ENCODE measurements around the gene PLEKHA1. TPM values are rescaled to one million over a fixed set of nuclear protein-coding genes. Genes with fewer than 3 reads are reported as not detected.

Gene PLEKHA1
- total RNA-seq: 39.1 and 45.2 TPM in 2 replicates
- polyA plus RNA-seq (2012): 35.0 TPM

DNA sequence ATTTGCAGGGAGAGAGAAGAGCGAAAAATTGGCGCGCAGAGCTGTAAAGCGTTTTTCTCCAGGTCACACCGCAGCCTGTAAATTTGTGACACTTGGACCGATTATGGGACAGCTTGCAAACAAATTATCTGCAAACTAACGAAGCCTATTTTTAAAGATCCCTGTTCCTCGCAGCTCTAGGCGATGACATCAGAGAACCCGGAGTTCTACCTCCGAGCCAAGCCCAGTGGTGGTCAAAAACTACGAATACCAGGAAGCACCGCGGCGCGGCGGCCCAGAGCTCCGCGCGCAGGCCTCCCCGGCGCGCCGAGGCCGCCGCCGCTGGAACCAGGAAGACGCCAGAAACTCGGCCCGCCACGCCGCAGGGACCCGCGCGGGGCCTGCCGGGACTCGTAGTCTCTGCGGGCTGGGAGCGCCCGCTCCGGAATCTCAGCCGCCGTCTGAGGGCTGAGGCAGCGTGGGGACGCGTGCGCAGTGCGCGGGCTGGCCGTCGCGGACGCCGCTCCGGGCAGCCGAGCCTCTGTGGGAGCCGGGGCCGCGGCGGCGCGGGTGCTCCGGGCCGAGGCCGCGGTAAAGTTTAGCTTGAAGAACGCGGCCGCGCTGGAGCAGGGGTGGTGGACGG is at the start of gene PLEKHA1:
Gene PLEKHA1, plus strand, starts transcription at position 472 of the 622 bp plus-strand sequence. CDS start 18,493 bp downstream, outside the sequence.
- peak; percentile 96 for DNase-seq (ENCODE audit: low read depth)

DNA sequence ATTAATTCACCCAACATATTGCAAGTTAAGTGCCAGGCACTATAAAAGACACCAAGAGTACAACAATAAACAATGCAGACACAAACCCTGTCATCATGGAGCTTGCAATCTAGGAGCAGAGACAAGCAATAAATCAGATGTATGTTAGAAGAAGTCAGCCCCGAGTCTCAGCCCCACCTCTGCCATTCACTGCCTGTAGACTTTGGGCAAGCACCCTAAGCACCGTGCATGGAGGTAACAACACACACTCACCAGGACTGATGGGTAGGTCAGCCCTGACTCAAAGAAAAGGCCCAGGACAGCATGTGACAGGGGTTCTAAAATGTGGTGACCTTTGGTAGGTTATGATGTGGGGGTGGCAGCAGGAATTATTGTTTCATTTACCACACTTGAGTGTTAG is 49.3 kb upstream of the PLEKHA1 start:
- no peak for DNase-seq (ENCODE audit: low read depth)

DNA sequence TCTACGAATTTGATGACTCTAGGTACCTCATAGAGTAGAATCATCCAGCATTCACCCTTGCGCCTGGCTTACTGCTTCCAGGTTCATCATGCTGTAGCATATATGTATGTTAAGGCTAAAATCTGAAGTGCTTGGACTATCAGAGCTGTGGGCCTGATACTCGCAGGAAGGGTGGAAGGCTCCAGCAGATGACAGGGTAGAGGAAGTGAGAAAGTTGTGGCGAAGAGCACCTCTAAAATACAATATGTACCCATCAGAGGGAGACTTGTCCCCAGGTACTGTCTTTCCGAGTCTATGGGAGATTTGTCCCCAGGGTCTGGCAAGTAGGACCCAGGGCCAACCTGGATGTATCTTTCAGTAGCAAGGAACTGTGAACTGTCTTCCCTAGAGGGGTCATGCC is 48.1 kb upstream of the PLEKHA1 start:
- DNase-seq (ENCODE audit: low read depth): no peak

DNA sequence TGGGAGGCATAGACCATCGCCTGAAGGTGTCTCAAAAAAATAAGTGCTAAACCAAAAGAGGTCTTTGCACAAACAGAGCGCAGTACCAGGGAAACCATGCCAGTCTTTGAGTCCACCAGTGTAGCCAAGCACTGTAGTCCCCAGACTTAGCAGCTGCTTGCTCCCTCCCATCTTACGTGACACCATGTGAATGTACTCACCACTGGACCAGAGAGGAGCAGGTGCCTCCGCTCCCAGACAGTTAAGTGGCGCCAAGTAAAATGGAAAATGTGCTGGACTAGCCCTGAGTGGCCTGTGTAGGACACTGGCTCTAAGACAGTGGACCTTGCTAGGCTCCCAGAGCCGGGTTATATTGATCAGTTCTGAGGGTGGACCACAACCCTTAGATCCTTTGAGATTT is 47.7 kb upstream of the PLEKHA1 start:
- peak; percentile 51 for DNase-seq (ENCODE audit: low read depth)

DNA sequence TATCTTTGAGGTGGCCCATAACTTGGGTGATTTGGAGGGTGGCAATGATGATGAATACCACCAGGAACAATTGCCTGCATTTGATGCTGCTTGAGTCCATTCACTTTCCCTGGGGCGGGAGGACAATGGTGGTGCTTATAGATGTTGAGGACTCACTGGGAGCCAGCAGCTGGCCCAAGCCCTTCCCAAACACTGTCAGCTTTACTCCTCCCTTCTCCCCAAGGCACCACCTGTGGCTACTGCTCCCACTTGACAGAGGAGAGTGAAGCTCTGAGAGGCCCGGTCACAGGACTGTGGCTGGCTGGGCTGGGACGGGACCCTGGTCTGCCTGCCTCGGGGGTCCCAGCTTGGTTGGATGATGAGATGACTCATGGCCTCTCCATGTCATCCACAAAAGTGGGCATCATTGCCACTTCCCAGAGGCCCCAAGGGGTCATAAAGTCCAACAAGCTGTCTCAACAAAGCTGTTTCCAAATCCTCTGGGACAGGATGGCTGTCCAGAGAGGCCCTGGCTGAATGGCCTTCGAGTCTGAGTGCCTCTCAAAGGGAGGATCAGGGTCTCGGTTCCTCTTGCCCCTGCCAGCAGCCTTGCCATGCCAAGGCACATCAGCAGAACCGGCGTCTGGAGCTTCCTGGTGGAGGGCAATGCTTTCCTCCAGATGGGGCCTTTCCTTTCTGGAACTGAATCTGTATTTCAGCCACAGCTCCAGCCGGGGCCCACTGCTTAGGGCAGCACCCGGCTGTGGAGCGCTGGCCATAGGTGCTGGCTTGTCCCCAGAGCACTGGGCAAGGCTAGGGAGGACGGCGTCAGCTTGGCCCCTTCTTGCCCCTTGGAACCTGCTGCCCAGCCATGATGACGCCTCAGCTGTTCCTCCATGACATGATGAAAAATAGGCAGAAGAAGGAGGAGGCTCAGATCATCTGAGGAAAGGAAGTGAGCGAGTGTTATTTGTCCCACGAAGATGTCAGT is 47.0 kb upstream of the PLEKHA1 start:
- DNase-seq (ENCODE audit: low read depth): no peak

DNA sequence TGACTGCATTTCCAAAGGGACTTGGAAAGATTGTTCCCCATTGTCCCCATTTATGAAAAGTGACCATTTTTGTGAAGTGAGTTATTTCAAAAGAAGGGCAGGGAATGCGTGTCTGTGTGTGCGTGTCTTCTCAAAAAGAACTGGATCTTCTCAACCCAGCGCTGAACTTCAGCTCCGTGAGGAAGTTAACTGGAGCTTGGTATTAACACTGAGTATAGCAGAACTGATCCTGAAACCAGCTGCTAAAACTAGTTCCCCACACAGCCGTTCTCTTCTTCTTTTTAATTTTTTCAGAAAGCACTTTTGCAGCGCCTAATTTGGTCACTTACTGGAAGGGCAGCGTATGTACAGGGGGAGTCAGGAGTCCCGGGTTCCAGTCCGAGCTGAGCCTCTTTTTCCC is 45.8 kb upstream of the PLEKHA1 start:
- DNase-seq (ENCODE audit: low read depth): no peak

DNA sequence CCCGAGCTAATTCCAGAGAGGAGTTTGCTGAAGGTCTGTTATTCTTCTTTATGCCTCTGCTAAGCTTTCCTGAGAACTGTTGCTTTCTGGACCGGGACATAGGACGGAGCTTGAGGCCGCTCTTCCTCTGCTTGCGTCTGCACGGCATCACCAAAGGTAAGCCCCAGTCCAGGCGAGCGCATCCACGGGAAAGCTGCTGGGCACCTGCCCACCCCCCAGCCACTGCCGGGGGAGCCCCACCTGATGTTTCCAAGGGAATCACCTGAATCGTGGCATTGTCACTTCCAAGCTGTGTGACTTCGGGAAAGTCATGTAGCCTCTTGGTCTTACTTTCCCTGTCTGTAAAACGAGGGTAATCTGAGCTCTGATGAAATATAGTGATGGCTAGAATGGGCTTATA is 45.1 kb upstream of the PLEKHA1 start:
- no peak for DNase-seq (ENCODE audit: low read depth)

DNA sequence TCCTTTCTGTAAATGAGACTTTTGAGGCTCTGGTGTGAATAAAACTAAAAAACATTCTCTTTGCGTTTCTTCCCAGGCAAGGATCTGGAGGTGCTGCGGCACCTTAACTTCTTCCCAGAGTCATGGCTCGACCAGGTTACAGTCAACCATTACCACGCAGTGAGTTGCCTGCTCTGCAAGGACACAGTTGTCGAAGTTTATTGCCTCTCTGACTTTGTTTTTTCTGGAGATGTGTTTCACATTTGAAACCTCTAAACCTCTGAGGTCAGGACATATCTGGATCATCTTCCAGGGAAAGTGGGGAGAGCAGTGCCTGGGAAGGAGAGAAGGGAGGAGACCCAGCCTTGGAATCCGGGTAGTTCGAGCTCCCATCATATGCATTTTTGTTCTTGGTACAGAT is 43.4 kb upstream of the PLEKHA1 start:
- no peak for DNase-seq (ENCODE audit: low read depth)

DNA sequence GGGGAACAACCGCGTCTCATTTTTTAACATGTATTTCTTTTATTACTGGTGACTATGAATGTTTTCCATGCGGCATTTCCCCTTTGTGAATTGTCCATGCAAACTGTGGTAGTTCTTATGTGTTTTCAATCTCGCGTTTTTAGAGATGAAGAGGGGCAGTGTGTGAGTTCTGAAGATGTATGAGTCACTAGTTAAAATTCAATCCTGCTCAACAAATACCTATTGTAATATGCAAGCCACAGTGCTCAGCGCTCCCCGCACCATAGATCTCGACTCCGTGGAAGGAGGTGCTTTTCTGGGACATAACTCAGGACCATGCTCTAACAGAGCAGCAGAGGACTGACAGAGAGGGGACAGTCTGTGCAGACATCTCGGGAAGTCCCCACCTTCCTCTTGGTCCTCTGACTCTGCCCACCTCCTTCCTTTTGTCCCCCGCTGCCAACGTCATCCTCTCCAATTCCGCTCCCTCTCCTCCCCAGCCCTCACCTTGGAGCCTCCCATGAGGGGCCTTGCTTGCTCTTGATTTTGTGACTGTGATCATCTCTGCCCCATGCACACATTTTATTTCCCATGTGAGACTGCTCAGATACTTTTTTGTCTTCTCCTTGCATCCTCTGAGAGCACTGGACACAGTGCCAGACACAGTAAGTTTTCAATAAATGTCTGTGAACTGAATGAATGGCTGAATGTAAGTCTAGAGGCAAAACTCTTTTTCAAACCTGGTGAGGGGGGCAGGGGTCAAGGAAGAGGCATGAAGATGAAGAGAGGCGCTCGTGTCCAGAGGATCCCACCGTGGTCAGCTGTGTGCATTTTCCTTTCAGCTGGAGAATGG is 42.7 kb upstream of the PLEKHA1 start:
- no peak for DNase-seq (ENCODE audit: low read depth)

DNA sequence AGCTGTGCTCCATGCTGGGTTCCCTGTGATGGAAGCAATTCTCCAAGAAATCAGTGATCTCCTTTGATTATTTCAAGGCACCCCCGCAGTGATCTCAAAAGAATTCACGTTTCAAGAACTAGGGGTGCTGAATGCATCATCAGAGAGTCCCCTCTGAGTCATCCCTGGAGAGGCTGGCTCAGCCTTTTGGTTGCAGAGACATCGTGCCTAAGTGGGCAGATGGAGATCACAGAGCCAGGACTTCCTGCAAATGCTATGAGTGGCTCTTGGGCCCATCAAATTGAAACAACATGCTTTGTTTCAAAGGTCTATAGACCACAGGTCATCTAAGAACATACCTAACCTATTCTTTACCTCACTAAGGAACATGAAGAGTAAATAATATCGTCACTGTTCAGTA is 41.5 kb upstream of the PLEKHA1 start:
- no peak for DNase-seq (ENCODE audit: low read depth)

DNA sequence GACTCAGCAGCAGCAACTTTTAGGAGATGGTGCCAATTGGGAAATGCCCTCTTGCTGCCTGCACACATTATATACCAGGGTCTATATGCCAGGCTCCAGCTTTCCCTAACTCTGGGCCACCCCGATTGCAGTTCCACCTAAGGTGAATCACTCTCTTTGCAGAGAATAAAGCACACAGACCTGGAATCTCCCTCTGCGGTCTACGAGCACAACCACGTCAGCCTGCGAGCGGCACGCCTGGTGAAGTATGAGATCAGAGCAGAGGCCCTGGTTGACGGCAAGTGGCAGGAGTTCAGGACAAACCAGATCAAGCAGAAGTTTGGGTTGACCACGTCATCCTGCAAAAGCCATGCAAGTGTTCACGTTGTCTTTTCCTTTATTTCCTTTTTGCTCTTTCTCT is 38.2 kb upstream of the PLEKHA1 start:
- DNase-seq (ENCODE audit: low read depth): no peak

DNA sequence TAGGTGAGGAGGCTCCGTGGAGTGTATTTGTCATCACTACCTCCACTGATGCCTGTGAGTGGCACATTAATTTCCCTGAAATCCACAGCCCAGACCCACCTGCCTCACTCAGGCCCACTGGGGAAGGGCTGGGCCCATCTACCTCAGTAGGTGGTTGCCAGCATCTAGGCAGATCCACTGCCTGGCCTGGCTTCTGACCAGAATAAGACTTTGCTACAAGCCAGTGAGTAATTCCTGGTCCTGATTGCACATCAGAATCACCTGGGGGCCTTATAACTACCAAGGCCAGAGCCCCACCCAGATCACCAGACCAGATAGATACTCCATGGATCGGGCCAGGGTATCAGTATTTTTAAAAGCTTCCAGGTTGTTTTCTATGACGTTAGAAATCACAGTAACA is 37.5 kb upstream of the PLEKHA1 start:
- DNase-seq (ENCODE audit: low read depth): no peak

DNA sequence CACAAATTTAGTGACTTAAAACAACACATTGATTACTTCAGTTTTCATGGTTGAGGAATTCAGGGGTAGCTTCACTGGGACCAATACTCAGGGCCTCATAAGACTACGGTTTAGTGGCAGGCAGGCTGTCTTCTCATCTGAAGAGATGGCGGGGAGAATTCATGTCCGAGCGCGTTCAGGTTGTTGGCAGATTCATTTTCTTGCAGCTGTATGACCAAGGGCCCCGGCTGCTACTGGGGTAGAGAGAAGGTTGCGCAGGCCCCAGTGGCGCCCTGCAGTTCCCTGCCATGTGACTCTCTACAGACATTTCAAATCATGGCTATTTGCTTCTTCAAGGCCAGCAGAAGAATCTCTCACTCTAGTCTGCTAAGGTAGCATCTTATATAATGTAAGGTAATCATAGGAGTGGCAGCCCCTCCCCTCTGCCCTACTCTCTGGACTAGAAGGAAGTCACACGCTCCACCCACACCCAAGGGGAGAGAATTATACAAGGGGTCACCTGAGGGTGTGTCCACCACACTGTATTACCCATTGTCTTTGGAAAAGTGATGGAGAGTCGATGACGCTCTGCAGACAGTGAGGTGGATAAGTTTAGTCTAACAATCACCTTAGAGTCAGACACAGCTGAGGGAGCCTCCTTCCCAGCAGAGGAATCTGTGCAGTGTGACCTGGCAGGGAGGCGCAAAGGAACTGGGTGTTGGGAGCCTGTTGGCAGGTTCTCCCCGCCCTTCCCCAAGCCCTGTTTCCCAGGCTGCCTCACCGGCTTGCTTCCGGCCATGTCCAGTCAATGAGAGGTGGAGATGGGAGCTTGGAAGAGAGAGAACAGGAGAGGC is 35.7 kb upstream of the PLEKHA1 start:
- DNase-seq (ENCODE audit: low read depth): no peak

DNA sequence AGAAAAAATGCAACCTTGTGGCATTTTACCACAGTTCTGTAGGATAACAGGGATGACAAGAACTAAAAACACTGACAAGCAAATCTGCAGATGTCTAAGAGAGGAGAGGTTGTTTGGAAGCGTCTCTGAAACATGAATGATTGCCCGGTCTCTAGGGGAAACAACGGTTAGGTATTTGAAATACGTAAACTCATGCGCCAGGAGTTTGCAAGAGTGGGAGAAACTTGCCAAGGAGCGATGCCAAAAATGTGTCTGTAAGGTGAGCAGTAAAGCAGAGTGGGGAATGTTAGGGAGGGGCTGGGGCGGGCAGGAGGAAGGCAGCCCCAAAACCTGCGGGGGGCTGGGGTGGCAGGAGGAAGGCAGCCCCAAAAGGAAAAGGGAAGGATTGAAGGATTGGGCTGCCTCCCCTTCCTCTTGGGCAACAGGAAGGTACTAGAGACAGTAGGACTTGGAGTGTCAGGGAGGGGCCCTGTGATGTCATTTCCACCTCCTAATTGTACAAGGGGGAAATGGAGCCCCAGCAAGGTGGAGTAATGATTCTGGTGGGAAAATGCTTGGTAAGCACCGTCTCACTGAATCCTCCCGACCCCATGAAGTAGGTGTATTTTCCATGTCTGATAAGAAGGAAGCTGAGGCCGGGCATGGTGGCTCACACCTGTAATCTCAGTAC is 33.2 kb upstream of the PLEKHA1 start:
- no peak for DNase-seq (ENCODE audit: low read depth)

DNA sequence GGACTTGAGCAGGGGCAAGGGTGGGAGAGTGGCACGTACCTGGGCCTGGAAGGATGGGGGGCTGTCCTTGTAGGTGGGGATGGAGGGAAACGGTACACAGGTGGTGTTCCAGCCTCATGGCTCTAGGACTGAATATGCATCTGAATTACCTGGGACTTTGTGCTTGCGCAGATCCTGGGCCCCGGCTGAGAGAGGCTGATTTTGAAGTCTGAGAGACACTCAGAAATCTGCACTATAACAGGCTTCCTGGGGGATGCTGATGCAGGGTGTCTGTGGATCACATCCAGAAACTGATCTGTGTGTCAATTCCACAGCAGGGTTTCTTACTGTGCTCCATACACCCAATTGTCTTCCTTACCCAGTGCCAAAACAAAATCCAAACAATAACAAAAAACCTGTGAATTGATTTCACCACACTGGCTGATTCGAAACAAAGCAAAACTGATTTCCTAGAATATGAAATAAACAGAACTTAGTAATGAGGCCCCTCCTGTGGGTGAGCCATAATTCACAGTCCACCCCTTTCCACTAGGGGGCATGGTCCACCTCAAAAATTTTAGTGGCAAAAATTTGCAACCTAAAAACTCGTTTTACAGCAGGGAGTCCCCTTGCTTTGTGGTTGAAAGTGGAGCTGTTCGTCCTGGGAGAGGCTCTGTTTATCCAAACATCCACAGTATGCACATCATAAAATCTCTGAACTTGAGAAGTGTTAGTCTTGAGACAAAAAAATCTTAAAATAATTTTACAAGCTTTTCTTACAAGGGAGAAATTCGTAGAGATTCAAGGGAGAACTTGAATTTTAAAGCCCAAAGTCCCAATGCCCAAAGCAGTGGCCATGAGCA is 32.0 kb upstream of the PLEKHA1 start:
- DNase-seq (ENCODE audit: low read depth): peak; percentile 65

DNA sequence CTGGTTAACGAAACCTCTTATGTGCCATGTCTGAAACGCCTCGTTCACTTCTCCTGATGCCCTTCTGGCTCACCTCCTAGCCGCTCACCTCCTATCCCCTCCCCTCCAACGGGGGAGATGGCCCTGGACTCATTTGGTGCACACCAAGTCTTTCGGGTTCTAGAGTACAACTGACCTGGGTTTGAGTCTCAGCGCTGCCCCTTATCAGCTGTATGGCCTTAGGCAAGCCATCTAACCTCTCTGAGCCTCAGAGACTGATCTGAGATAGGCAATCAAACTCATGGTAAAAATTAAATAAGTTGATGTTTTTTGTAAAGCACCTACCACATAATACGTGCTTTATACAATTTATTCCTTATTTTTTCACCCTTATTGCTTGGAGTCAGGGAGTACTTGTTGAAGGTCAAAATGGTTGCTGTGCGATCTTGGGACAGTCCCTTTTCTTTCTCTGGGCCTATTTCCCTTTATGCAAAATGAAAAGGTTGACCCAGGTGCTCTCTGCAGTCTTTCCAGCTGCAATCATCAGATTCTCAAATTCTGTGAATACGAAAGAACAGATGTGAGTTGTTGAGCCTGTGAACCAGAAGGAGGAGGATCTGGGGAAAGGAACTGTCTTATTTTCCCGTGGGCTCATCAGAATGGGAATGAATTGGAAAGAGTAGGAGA is 31.2 kb upstream of the PLEKHA1 start:
- DNase-seq (ENCODE audit: low read depth): no peak

DNA sequence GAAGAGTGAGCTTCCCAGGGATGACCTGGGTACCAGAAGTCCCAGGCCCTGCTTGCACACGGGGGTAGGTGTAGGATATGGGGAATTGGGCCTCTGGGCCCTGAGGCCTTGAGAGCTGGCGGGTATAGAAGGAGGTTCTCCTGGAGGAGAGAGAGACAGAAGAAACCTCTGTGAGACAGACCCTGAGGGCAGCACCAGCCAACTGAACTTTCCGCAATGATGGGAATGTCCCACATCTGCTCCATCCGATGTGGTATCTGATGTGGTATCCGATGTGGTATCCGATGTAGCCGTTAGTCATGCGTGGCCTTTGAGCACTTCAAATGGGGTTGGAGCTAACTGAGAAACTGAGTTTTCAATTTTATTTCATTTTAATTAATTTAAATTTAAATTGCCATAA is 30.6 kb upstream of the PLEKHA1 start:
- no peak for DNase-seq (ENCODE audit: low read depth)

DNA sequence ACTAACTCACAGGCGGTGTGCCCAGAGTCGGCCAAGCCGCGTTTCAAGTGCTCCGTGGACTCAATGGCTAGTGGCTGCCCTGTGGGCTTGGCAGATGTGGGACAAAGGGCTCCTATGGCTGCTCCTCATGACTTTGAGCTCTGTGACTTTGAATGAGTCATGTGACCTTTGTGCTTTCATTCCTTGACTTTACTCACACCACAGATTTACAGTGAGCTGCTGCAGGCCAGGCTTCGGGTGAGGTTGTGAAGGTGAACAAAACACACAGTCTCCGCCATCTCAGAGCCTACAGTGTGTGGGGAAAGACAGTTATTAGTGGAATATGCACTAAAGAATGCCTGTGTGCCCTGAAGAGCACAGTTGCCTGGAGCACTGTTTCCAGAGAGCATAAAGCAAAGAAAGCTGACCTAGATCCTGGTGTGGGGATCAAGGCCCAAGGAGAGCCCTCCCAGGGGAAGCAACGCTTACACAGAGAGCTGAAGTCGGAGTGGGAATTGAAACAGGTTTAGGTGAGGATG is 29.7 kb upstream of the PLEKHA1 start:
- peak; percentile 15 for DNase-seq (ENCODE audit: low read depth)

All from myocyte (in vitro differentiated cells).